Right cardiac atrium (tissue), 5 donors: ENCODE measurements around the gene CIBAR2. TPM values are rescaled to one million over a fixed set of nuclear protein-coding genes. Genes with fewer than 3 reads are reported as not detected.

Source experiments
- ATAC-seq, 2 donors: fragments of 200-7000 bp; cut with Tn5 transposase; one replicate each; pipeline versions ENCODE4 v1.8.0 to v1.9.1; 2020; ENCODE audit warnings: moderate library complexity in 2 of 2, mild to moderate bottlenecking in 1 of 2
- DNase-seq, 3 donors: peaks; one replicate each; pipeline ENCODE4 v3.0.0-alpha.2; 2020
- H3K27ac ChIP-seq: one replicate; pipeline ENCODE4 v1.5.1; 2013; ENCODE audit warnings: mild to moderate bottlenecking, low read length, control low read depth, moderate library complexity
- H3K27me3 ChIP-seq: one replicate; pipeline ENCODE4 v1.6.1; 2013; ENCODE audit not compliant: control insufficient read depth, insufficient read depth
- H3K4me1 ChIP-seq: one replicate; pipeline ENCODE4 v1.6.1; 2013; ENCODE audit warnings: low read length; ENCODE audit not compliant: control insufficient read depth, insufficient read depth
- H3K4me3 ChIP-seq: one replicate; pipeline ENCODE4 v1.5.1; 2013; ENCODE audit warnings: low read length, control low read depth
- H3K9me3 ChIP-seq: one replicate; pipeline ENCODE4 v1.6.1; 2013; ENCODE audit warnings: low read length; ENCODE audit not compliant: control insufficient read depth
- WGBS: extraction: QIAGEN DNeasy Blood & Tissue Kit; methylation state at CpG from one replicate; pipeline ENCODE4 v1.1.7; 2013; 5-methylcytosine and 5-hydroxymethylcytosine counted together
- intact Hi-C, 4 donors: fragments of 100-400 bp; cut with DNase I; formaldehyde crosslinking; loops; one replicate each; pipeline versions ENCODE4 v1.11.0 to v1.14.0; 2022 to 2023
- long read RNA-seq, 4 donors: library from polyadenylated mRNA; unstranded; transcript quantifications; one replicate each; pipeline ENCODE4 v2.0.0, GENCODE V29; 2020 to 2021
- polyA plus RNA-seq: library from polyadenylated mRNA; stranded (reverse); fragments of 200-250 nt; gene quantifications from one replicate; pipeline ENCODE4 v1.2.3, GENCODE V29; 2013
- total RNA-seq, 4 donors: library from RNA; stranded (reverse); fragmentation: NEBNext Ultra II Directional; extraction: Animal tissue kit (Norgen Biotek cat#: 25700); gene quantifications; one replicate each; pipeline ENCODE4 v1.2.1, GENCODE V29; 2021
- donor health status: healthy with polysubstance abuse.
- donor health status: DM: no; HTN: yes; CAD: no.
- donor health status: DM: no; HTN: no; CAD: no.
- donor health status: DM: no; HTN: yes; CAD: no; lungs with severe emphysema.
- donor health status: DM: yes; HTN: yes; CAD: no.

CIBAR2 gene
- total RNA-seq (not detected), polyA plus RNA-seq (0.09 TPM)
- long read RNA-seq, donor 1: 0 reads
- long read RNA-seq, donor 2: 0 reads
- long read RNA-seq, donor 3: 0 reads
- long read RNA-seq, donor 4: 0 reads

- no peak for ATAC-seq
- Histone ChIP-seq H3K27me3 (no peaks in the 10 kb centered on the region), H3K9me3 (no peaks in the 10 kb centered on the region), H3K4me3 (no peak within 1 kb of the TSS), H3K4me1 (no peaks in the 10 kb centered on the region), H3K27ac (no peak within 1 kb of the TSS)
- WGBS: 83% methylated on average over 15 of the region's 15 CpGs
- DNase-seq: peak in 1 of 3 donors; percentile 41
- intact Hi-C loops: loop anchor here in 3 of 4 donors (5.0 to 10.0 kb wide), 5 partner anchors 132 to 602 kb away; no protein-coding TSS in a partner anchor
Measured at GRCh38 chr16:85112364-85112763, at the start of gene CIBAR2. CIBAR2 (minus strand) TSS chr16:85112472; CDS start chr16:85112352, 120 bp downstream.

DNA sequence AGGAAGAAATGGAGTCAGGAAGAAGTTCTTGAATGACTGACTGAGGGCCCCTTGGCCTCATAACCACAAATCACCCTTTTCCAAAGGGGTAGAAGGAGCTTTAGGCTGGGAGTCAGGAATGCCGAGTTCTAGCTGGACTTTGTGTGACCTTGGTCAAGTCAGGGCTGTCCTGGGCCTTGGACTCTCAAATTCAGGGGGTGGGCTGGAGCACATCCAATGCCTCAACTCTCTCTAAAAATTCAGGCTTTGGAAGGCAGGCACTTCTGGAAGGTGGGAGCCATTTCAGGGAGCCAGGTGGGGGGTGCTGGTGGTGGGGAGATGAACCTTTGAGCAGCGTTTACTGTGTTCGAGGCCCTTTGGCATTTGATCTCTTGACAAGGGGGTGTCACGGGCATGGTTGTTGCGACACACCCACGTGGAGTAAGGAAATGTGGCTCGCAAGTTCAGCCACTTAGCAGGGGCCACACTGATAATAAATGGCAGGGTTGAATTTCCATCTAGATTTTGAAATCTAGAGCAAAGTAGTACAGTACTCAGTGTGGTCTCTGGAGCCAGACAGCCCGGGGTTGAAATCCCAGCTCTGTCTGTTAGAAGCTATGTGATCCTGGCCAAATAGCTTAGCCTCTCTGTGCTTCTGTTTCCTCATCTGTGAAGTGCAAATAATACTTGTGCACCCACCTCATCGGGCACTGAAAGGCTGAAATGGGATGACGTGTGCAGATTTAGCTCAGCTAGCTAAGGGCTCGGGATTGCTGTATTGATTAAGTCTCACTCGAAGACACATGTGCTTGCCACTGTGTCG, 47.1 kb upstream of the CIBAR2 start:
- DNase-seq: peak in 1 of 3 donors; percentile 45
- H3K27ac ChIP-seq: peak overlapping the region; percentile 33
- no peaks in the 10 kb centered on the region for H3K27me3 ChIP-seq
- H3K4me3 ChIP-seq: no peak overlapping the region
- H3K4me1 ChIP-seq: peaks cover 11% of the 10 kb centered on the region
- WGBS: 75% methylated on average over 13 of the region's 13 CpGs
- intact Hi-C loops: no loop called here
- ATAC-seq: no peak
- no peaks in the 10 kb centered on the region for H3K9me3 ChIP-seq

DNA sequence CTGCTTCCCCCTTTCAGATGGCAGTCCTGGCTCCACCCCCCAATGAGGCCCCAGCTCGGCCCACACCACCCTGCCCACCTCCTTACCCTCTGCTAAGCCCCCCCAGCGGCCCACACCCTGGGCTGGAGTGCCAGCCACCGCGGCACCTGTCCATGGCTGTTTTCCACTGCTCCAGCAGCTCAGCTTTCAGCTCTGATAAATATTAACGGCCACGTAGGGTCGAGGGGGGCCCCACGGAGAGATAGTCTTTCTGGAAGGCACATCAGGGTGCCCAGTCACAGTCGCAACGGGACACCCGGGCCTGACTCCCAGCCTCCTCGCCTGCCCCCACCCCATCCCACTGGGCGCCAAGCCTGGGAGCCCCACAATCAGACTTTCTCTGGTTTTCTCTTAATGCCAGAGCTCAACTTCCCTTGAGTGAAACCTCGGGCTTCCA, 46.5 kb upstream of the CIBAR2 start:
- Histone ChIP-seq H3K27ac (no peak overlapping the region), H3K4me1 (peaks cover 13% of the 10 kb centered on the region), H3K27me3 (no peaks in the 10 kb centered on the region), H3K4me3 (no peak overlapping the region), H3K9me3 (no peaks in the 10 kb centered on the region)
- 63% methylated on average over 14 of the region's 14 CpGs for WGBS
- DNase-seq: peak in 1 of 3 donors; percentile 60
- ATAC-seq: no peak
- intact Hi-C loops: no loop called here

DNA sequence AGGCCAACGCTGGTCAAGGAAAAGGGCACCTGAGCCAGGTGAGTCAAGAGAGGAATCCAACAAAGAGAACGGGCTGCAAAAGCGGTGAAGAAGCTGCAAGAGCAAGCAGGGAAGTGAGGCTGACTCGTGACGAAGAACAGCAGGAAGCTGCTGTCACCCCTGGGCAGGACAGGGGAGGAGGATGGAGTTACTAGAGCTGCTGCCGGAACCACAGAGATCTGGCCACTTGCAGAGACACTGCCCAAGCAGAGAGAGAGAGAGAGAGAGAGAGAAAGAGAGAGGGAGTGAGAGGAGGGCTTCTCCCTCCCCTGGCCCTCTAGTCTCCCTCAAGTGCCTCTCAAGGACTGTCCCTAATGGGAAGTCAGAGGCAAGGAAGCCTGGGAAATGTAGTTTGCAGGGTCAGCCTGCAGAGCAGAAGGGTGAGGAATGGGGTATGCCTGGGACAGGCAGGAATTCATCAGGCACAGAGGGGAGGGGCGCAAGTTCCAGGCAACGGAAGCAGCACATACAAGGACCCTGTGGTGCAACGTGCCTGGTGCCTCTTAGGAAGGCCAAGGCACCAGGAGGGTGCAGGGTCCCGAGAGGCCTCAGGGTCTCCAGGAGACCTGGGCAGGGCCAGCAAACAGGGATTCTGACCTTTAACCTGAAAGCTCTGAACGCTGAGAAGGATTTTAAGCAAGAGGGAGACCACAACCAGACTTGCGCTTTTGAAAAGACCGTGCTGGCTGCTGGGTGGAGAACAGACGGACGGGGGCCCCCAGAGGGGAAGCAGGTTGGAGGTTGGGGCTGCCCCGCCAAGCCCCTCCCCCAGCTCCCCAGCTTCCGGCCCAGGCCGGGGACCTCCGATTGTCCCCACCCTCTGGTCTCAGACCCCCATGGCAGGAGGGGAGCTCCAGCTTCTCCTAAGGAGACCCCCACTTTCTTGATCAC, 45.8 kb upstream of the CIBAR2 start:
- DNase-seq: peak in 2 of 3 donors; percentile 62 to 63
- WGBS: 53% methylated on average over 19 of the region's 19 CpGs
- Histone ChIP-seq H3K27me3 (no peaks in the 10 kb centered on the region), H3K4me3 (no peak overlapping the region), H3K9me3 (no peaks in the 10 kb centered on the region), H3K27ac (peak overlapping the region; percentile 77), H3K4me1 (peaks cover 13% of the 10 kb centered on the region)
- peak; percentile 27 to 36 for ATAC-seq
- intact Hi-C loops: no loop called here

GRCh38 chr16:85157372-85157771, 45.1 kb upstream of the CIBAR2 start:
- Histone ChIP-seq H3K4me1 (peaks cover 13% of the 10 kb centered on the region), H3K4me3 (no peak overlapping the region), H3K27me3 (no peaks in the 10 kb centered on the region), H3K27ac (peak overlapping the region; percentile 77), H3K9me3 (no peaks in the 10 kb centered on the region)
- DNase-seq (no peak), ATAC-seq (no peak)
- WGBS: 86% methylated on average over 8 of the region's 8 CpGs
- intact Hi-C loops: no loop called here

GRCh38 chr16:85156869-85157268, 44.6 kb upstream of the CIBAR2 start:
- Histone ChIP-seq H3K4me3 (no peak overlapping the region), H3K27ac (no peak overlapping the region), H3K9me3 (no peaks in the 10 kb centered on the region), H3K4me1 (peaks cover 13% of the 10 kb centered on the region), H3K27me3 (no peaks in the 10 kb centered on the region)
- DNase-seq (no peak), ATAC-seq (no peak)
- intact Hi-C loops: no loop called here

- no peak for DNase-seq
- Histone ChIP-seq H3K27me3 (no peaks in the 10 kb centered on the region), H3K27ac (no peak overlapping the region), H3K4me1 (peaks cover 15% of the 10 kb centered on the region), H3K9me3 (no peaks in the 10 kb centered on the region), H3K4me3 (no peak overlapping the region)
- intact Hi-C loops: no loop called here
- WGBS: 92% methylated on average over 7 of the region's 7 CpGs
- ATAC-seq: no peak
Measured at GRCh38 chr16:85156440-85156839, 44.2 kb upstream of the CIBAR2 start.

- DNase-seq (peak; percentile 50 to 84 (median 80)), ATAC-seq (peak; percentile 25 to 50)
- WGBS: 68% methylated on average over 12 of the region's 12 CpGs
- Histone ChIP-seq H3K27me3 (no peaks in the 10 kb centered on the region), H3K4me1 (peaks cover 12% of the 10 kb centered on the region), H3K27ac (peak overlapping the region; percentile 92), H3K9me3 (no peaks in the 10 kb centered on the region), H3K4me3 (no peak overlapping the region)
- intact Hi-C loops: no loop called here
Measured at GRCh38 chr16:85153656-85154091, 41.4 kb upstream of the CIBAR2 start.

DNA sequence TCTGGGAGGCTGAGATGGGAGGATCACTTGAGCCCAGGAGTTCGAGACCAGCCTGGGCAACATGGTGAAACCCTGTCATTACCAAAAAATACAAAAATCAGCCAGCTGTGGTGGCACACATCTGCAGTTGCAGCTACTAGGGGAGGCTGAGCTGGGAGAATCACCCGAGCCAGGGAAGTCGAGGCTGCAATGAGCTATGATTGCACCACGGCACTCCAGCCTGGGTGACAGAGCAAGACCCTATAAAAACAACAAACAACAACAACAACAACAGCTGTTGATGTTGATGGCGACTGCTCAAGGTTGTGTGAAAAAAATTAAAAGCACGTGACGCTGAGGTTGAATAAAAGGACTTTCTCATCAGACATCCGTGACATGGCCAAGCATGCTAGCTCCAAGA, 40.8 kb upstream of the CIBAR2 start:
- Histone ChIP-seq H3K4me3 (no peak overlapping the region), H3K9me3 (no peaks in the 10 kb centered on the region), H3K4me1 (peaks cover 12% of the 10 kb centered on the region), H3K27ac (peak overlapping the region; percentile 92), H3K27me3 (no peaks in the 10 kb centered on the region)
- intact Hi-C loops: no loop called here
- ATAC-seq (no peak), DNase-seq (no peak)
- 80% methylated on average over 8 of the region's 8 CpGs for WGBS

- Histone ChIP-seq H3K4me1 (peaks cover 10% of the 10 kb centered on the region), H3K27me3 (no peaks in the 10 kb centered on the region), H3K4me3 (no peak overlapping the region), H3K27ac (peak overlapping the region; percentile 92), H3K9me3 (no peaks in the 10 kb centered on the region)
- DNase-seq (peak in 2 of 3 donors; percentile 71 to 78), ATAC-seq (peak; percentile 12 to 30)
- 77% methylated on average over 14 of the region's 14 CpGs for WGBS
- intact Hi-C loops: no loop called here
Measured at GRCh38 chr16:85152414-85153030, 40.2 kb upstream of the CIBAR2 start.
